Tibial nerve (tissue), 4 donors: ENCODE measurements around the gene UBE2E2. TPM values are rescaled to one million over a fixed set of nuclear protein-coding genes. Genes with fewer than 3 reads are reported as not detected.

Source experiments
- DNase-seq, 2 donors: peaks; one replicate each; pipeline ENCODE4 v3.0.0-alpha.2; 2019; ENCODE audit warnings: low spot score in 2 of 2
- H3K27ac ChIP-seq, 4 donors: fragments of 200-600 bp; sonication (generic) in 3 of 4; one replicate each; pipeline ENCODE4 v1.5.1; 2017 to 2019; ENCODE audit warnings: mild to moderate bottlenecking in 1 of 4
- H3K27me3 ChIP-seq, 2 donors: fragments of 200-600 bp; sonication (generic) in 1 of 2; one replicate each; pipeline versions ENCODE4 v1.5.1 to v1.6.0; 2017 to 2019
- H3K36me3 ChIP-seq, 3 donors: fragments of 200-600 bp; sonication (generic); one replicate each; pipeline ENCODE4 v1.5.1; 2018 to 2019
- H3K4me1 ChIP-seq, 4 donors: fragments of 200-600 bp; sonication (generic) in 3 of 4; one replicate each; pipeline ENCODE4 v1.5.1; 2017 to 2019
- H3K4me3 ChIP-seq, 4 donors: fragments of 200-600 bp; sonication (generic) in 3 of 4; one replicate each; pipeline ENCODE4 v1.5.1; 2017 to 2019; ENCODE audit warnings: mild to moderate bottlenecking in 1 of 4, moderate library complexity in 1 of 4
- H3K9me3 ChIP-seq, 4 donors: fragments of 200-600 bp; sonication (generic) in 3 of 4; one replicate each; pipeline ENCODE4 v1.5.1; 2017 to 2019
- EP300 ChIP-seq, 2 donors: sonication (generic); formaldehyde crosslinking; IDR thresholded peaks; one replicate each; pipeline ENCODE4 v1.6.1; 2017; ENCODE audit warnings: antibody characterized with exemption in 2 of 2, mild to moderate bottlenecking in 1 of 2
- POLR2A ChIP-seq, 2 donors: fragments of 450-650 bp; IDR thresholded peaks; one replicate each; pipeline ENCODE4 v1.6.1; 2017; ENCODE audit warnings: antibody characterized with exemption in 2 of 2, mild to moderate bottlenecking in 2 of 2, moderate library complexity in 2 of 2
- WGBS, 2 donors: methylation state at CpG; one replicate each; pipeline ENCODE4 v1.1.5; 2018; 5-methylcytosine and 5-hydroxymethylcytosine counted together
- total RNA-seq, 4 donors: library from RNA; depleted of rRNA; stranded (reverse); fragments of >200 nt; gene quantifications; one replicate each; pipeline ENCODE4 v1.1.0, GENCODE V29; 2016
- TF ChIP-seq, protein P1 (sequence below), 5 experiments: fragments of 200-600 bp in 3 of 5; fragments of 450-650 bp in 2 of 5; sonication (generic) in 3 of 5; IDR thresholded peaks; one replicate each; pipeline ENCODE4 v1.5.1; 2016 to 2019; ENCODE audit warnings: antibody characterized with exemption in 5 of 5, mild to moderate bottlenecking in 3 of 5, moderate library complexity in 2 of 5

The UBE2E2 gene
- total RNA-seq, 4 donors from 2014 or later = 67.1 to 222 (median 130) TPM

DNA sequence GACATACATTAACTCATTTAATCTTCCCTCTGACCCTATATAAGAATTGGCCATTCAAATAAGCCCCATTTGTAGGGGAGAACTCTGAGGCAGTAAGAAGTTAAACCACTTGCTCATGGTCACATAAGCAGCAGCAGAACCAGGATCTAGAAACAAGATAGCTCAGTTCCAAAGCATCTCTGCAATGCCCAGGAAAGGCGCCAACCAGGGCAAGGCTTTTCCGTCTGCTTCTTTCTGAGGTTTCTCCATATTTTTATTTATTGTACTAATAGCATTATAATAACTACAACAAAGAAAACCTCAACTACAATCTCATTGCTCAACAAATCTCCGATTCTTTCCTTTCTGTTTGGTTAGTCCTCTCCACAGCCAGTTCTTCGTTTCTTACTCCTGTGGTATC lies 4.3 kb upstream of the UBE2E2 start:
- peaks cover 0 to 15% (median 0%) of the 10 kb centered on the region in 4 donors for H3K4me1 ChIP-seq
- no peak overlapping the region for H3K4me3 ChIP-seq

GRCh38 chr3:23199649-23200048 lies 3.5 kb upstream of the UBE2E2 start:
- H3K4me1 ChIP-seq = peaks cover 0 to 21% (median 3%) of the 10 kb centered on the region in 4 donors
- no peaks in the 10 kb centered on the region for H3K27me3 ChIP-seq
- H3K4me3 ChIP-seq = no peak overlapping the region
- DNase-seq = no peak
- H3K9me3 ChIP-seq = no peaks in the 10 kb centered on the region
- no peak overlapping the region for H3K27ac ChIP-seq
- TF ChIP-seq, protein P1, sequence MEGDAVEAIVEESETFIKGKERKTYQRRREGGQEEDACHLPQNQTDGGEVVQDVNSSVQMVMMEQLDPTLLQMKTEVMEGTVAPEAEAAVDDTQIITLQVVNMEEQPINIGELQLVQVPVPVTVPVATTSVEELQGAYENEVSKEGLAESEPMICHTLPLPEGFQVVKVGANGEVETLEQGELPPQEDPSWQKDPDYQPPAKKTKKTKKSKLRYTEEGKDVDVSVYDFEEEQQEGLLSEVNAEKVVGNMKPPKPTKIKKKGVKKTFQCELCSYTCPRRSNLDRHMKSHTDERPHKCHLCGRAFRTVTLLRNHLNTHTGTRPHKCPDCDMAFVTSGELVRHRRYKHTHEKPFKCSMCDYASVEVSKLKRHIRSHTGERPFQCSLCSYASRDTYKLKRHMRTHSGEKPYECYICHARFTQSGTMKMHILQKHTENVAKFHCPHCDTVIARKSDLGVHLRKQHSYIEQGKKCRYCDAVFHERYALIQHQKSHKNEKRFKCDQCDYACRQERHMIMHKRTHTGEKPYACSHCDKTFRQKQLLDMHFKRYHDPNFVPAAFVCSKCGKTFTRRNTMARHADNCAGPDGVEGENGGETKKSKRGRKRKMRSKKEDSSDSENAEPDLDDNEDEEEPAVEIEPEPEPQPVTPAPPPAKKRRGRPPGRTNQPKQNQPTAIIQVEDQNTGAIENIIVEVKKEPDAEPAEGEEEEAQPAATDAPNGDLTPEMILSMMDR (IDR thresholded peaks at IDR 0.05) = no peak
- no peak for TF ChIP-seq EP300 (IDR thresholded peaks at IDR 0.05)
- no peak for TF ChIP-seq POLR2A (IDR thresholded peaks at IDR 0.05)
- no peaks in the 10 kb centered on the region for H3K36me3 ChIP-seq
- WGBS, 2 donors = 86 to 88% methylated on average over 5 of the region's 5 CpGs

More for the DNA sequence above, 4.3 kb upstream of the UBE2E2 start:
- Histone ChIP-seq H3K27ac (peak overlapping the region in 2 of 4 donors; percentile 23 to 41), H3K9me3 (no peaks in the 10 kb centered on the region), H3K27me3 (no peaks in the 10 kb centered on the region), H3K36me3 (no peaks in the 10 kb centered on the region)
- no peak for DNase-seq
- TF ChIP-seq EP300 (IDR thresholded peaks at IDR 0.05) (peak in 1 of 2 donors; percentile 8), POLR2A (IDR thresholded peaks at IDR 0.05) (no peak)
- TF ChIP-seq, protein P1 (IDR thresholded peaks at IDR 0.05) = no peak
- 52% methylated on average over 3 to 4 of the region's 4 CpGs for WGBS, 2 donors

DNA sequence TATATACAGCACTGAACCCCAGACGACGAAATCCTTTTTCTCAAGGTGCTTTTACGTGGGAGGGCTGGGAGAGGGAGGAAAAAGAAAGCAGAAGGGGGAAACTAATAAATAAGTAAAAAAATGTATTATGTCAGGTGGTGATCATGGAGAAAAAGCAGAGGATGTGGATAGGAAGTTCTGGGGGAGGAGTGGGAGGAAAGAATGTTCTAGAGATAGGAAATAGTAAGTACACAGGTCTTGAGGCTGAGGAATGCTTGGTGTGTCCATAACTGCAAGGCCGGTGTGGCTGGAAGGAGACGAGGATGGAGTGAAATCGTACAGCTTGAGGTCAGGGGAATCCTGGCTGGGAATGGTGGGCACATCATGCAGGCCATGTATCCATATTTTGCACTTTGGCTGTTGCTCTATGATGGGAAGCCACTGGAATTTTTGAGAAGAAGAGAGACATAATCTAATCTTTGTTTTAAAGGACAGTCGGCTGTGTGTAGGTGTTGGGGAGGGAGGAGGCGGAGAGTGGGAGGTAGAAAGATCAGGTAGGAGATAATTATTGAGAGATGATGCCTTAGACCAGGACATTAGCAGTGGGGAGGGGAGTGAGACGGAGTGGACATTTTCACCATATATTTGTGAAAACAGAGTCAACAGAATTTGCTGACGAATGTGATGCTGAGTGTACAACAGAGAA lies 1.8 kb upstream of the UBE2E2 start:
- H3K27me3 ChIP-seq = no peaks in the 10 kb centered on the region
- no peak for TF ChIP-seq POLR2A (IDR thresholded peaks at IDR 0.05)
- TF ChIP-seq EP300 (IDR thresholded peaks at IDR 0.05) = no peak
- TF ChIP-seq, protein P1 (IDR thresholded peaks at IDR 0.05) = no peak
- WGBS, 2 donors = 80% methylated on average over 10 of the region's 10 CpGs

DNA sequence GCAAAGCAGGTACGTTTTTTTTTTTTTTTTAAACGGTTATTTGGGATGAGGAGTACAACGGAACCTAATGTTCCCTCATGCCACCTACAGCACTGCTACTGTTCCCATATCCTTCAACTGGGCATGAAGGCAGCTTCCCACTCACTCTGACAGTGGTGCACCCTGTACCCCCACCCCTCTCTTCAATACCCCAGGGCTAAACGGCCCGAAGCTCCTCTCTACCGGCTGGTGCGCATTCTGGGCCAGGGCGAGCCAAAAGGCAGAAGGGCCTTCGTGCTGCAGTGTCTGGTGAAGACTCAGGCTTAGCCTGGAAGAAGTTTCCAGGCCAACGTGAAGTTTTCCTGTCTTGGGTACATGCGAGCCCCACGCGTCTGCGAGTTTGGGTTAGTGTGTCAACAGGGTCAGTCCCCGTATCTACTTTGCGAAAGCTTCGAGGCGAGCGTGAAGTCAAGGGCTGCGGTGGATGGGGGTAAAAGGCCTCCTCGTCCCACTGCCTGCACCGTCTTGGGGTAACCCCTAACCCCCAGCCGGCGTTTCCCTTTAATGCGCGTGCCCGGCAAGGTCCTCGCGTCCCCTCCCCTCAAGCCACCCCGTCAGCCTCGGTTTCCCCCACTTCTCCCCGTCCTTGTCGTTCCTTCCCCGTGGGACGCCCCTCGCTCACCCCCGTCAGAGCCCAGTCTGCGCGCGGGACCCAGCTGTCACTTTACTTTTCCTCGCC lies 765 bp upstream of the UBE2E2 start:
- H3K36me3 ChIP-seq = no peaks in the 10 kb centered on the region
- peak; percentile 29 to 48 for DNase-seq
- H3K27ac ChIP-seq = peak overlapping the region; percentile 86 to 98 (median 90)
- whole genome bisulfite sequencing, 2 donors = 10 to 16% methylated on average over 40 to 41 of the region's 41 CpGs
- TF ChIP-seq, protein P1 (IDR thresholded peaks at IDR 0.05) = no peak
- peak in 1 of 2 donors; percentile 31 for TF ChIP-seq EP300 (IDR thresholded peaks at IDR 0.05)
- peaks cover 0 to 43% (median 6%) of the 10 kb centered on the region in 4 donors for H3K4me1 ChIP-seq
- no peaks in the 10 kb centered on the region for H3K27me3 ChIP-seq
- peak overlapping the region; percentile 56 to 100 (median 81) for H3K4me3 ChIP-seq
- H3K9me3 ChIP-seq = no peaks in the 10 kb centered on the region

More for the DNA sequence above, 1.8 kb upstream of the UBE2E2 start:
- Histone ChIP-seq H3K27ac (peak overlapping the region in 2 of 4 donors; percentile 89 to 98), H3K4me3 (no peak overlapping the region), H3K4me1 (peaks cover 0 to 37% (median 6%) of the 10 kb centered on the region in 4 donors), H3K9me3 (no peaks in the 10 kb centered on the region), H3K36me3 (no peaks in the 10 kb centered on the region)
- DNase-seq = no peak
